GM10847 (cell line): ENCODE data around the gene SCART1.
"Not testable (repeated sequence)": the region's sequence is repeated elsewhere in the genome, so short reads cannot be mapped to it uniquely, and the experiment has no call there.

Experiments
- POLR2A ChIP-seq: IDR thresholded peaks from 2 replicates; pipeline ENCODE4 v1.6.1; 2011; ENCODE audit not compliant: insufficient read length; ENCODE audit errors: extremely low read depth

SCART1 gene

DNA sequence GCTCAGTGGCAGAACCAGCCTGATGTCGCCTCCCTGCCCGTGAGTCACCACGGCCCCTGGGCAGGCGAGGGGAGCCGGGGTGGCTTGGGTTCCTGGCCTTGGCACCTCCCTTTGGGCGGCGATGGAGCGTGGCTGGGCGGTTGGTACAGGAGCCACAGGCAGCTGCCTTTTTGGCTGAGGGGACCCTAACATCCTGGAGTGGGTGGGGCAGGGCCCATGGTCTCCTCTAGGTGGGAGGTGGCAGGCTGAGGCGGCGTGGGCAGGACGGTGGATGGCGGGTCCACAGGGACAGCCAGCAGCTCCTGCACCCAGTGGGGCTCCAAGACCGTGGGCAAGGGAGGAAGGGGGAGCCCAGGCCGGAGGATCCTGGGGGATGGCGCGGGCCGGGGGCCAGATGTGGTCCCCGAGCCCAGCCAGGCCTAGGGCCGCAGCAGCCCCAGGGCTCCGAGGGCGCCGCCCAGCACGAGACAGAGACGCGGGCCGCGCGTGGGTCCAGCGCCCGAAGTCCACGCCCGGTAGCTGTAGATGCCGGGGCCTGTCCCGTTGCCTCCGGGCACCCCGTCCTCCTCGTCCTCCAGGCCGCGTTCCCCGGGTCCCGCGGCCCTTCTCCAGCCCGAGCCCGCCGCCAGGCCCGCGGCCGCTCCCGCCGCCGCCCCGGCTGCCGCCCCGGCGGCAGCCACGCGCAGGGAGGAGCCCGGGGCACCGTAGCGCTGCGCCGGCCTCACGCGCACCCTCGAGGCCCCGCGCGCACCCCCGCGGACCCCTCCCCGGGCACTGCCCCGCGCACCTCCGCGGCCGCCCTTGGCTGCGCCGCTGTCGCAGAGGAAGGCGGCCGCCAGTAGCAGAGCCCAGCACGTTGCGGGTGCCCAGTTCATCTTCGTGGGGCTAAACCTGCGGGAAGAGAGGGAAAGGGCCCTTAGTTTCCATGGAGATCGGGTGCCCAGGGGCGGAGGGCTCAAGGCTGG, 30.7 kb upstream of the SCART1 start:
- no peak for TF ChIP-seq POLR2A

DNA sequence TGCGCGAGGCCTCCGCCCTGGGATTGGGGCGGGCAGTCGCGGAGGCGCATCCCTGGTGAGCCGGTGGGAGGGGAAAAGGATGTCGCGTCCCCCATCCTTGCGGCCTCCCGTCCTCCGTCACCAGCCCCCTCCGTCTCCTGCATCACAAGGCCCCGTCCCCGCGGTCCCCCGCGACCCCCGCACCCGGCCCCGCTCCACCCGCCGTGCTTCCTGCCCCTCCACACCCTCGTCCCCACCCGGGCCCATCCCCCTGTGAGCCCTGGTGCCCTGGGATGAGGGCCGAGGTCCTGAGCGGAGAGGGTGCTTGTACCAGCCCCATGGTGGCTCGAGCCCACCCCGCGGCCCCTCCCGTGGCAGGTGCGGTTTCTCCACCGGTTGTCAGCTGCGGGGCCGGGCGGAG, 29.1 kb upstream of the SCART1 start, which contains the start of gene SPRN:
TSS of gene SPRN (minus strand) at position 25 of the 400 bp plus-strand sequence. CDS start 944 bp downstream, outside the sequence.
- not testable (repeated sequence) for TF ChIP-seq POLR2A

DNA sequence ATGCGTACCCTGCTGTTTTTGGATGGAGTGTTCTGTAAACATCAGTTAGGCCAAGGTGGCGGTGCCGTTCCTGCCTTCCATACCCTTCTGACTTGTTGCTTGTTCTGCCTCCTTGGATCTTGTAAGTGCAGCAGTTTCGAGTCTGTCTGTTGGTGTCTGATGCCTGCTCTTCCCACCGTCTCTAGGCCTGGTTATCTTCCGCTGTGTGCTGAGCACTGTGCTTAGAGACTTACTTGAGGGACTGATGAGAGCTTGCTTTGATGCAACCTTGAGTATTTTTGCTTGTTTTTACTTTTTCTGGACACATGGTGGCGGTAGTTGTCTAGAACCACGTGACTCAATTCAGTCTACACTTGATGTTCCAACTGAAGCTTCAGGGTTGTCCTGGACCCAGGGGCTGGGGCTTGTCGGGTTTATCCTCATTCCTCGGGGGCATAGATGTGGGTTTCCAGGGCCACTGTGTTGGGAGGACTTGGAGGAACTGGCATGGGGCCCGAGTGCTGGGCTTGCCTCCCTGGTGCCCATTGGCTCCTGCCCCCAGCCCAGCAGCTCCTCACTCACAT, 15.0 kb upstream of the SCART1 start:
- TF ChIP-seq POLR2A: no peak

DNA sequence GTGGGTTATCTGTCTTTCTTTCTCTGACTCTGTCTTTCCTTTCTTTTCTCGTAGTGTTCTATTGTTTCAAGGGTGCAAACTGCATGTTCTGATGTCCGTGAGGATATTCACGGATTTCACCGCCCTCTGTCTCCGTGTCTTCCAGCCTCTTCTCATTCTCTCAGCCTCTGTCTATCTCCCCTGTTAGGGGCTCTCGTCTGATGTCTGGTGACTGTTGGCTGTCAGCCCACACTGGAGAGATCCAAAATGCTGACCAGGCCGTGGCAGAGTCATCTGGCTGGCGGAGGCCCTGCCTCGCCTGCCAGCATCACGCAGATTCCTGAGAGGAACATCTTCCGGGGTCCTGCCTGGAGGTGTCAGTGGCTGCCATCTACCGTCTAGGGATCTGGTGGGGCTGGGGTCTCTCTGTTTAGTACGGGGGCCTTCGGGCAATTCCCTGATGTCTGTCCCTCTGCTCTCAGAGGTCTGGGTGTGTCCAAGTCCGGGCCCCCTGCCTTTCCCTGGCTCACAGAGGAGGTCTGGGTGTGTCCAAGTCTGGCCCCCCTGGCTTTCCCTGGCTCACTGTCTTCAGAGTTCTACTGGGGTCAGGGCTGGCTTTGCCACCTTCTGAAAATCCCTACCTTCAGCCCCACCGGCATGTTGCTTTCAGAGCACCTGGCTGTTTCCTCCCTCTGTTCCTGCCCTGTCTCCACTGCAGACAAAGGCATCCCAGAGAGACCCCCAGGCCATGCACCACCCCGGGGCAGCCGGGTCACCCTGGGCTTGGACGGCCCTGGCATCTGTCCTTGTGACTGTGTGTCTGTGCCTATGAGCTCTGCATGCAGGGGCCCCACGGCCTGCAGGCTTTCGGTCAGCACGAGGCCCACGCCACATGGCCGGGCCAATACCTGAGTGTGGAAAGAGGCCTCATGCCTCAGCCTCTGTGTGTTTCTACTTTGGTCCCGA, 14.0 kb upstream of the SCART1 start:
- no peak for TF ChIP-seq POLR2A

DNA sequence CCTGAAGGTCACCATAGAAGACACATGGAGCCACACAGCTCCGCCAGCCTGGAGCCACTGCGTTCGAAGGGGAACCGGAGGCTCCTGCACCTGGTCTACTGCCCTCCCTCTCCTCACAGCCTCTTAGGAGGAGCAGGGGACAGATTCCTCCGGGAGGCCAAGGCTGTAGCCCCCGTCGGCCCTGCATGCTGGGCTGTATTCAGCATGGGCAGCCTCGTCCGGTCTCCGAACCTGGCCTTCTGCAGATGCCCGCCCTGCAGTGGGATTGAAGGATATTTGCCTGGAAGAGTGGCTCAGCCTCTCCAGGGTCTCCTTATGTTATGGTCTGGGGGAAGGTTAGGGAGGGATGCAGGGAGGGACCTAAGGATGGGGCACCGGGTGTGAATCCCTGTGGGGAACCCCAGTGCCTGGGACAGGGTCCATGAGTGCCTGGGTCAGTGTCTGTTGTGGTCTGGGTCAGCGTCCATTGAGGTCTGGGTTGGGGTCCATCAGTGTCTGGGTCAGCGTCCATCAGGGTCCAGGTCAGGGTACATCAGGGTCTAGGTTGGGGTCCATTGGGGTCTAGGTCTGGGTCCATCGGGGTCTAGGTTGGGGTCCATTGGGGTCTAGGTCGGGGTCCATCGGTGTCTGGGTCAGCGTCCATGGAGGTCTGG, 13.0 kb upstream of the SCART1 start:
- TF ChIP-seq POLR2A: no peak

DNA sequence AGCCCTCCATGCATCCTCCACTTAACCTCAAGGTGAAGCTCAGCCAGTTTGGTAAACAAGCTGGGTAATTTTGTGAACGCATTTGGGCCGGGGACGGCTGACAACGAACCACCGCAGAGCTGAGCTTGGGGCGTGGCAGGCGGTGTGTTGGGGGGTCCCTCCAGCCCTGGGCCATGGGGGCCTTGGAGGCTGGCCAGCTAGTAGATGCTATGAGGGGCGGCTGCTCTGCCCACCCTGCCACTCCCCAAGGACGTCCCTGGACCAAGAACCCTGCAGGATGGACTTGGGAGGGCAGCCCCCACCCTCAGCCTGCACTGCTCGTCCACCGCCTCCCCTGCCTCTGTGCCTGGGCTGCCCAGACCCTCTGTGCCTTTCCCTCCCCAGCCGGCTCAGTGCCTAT, 12.0 kb upstream of the SCART1 start:
- no peak for TF ChIP-seq POLR2A

DNA sequence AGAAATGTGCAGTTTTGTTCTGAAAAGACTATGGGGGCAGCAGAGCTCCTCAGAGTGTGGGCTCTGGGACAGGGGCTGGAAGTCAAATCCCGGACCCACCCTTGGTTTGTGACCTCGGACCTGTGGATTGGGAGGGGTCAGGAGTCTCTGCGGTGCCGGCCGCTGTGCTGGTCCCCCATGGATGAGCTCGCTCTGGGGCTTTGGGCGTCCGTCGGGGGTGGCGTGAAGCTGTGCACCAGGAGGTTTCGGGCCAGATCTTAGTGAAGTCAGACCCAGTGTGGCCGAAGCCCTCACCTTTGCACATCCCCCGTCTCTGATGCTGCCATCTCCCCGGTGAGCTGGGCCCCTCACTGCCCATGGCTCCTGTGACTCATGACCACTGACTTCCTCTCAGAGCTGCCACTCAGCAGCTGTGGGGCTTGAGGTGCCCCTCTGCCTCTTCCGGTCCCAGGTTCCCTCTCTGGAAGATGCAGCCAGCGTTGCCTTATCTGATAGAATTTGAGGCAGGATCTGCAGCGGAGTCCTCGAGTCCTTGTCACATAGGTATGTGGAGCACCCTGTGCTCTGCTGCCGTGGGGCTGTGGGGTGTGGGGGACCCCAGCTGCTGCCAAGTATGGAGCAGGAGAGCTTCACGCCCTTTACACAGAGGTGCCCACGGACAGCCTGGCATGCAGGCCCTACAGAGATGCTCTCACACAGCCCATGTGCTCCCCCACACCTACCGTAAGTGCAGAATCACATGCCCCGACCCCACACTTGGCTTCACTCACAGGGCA, 11.4 kb upstream of the SCART1 start:
- no peak for TF ChIP-seq POLR2A

DNA sequence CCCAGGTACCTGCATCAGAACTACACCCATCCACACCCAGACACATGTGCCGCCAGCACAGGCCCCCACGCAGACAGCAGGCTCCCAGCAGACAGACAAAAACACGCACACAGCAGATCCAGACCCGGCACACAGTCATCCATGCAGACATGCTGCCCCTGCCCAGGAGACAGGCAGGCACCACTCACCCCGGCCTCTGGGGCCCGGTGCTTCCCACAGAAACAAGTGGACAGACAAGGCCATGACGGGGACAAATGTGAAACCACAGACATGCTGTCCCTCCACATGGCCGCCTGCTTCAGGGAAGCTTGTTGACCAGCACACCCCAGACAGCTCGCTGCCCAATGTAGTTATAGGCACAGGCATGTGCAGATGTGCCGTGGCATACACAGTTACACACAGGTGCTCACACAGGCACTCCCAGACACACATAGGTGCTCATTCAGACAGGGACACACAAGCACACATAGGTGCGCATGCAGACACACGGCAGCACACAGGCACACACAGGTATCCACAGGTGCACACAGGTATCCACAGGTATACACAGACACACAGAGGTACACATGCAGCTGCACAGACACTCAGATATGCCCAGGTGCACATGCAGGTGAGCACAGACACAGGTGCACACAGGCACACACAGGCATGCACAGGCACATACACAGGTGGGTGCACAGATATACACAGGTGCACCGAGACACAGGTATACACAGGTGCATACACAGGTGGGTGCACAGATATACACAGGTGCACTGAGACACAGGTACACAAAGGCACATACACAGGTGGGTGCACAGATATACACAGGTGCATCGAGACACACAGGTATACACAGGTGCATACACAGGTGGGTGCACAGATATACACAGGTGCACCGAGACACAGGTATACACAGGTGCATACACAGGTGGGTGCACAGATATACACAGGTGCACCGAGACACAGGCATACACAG, 10.5 kb upstream of the SCART1 start:
- no peak for TF ChIP-seq POLR2A

DNA sequence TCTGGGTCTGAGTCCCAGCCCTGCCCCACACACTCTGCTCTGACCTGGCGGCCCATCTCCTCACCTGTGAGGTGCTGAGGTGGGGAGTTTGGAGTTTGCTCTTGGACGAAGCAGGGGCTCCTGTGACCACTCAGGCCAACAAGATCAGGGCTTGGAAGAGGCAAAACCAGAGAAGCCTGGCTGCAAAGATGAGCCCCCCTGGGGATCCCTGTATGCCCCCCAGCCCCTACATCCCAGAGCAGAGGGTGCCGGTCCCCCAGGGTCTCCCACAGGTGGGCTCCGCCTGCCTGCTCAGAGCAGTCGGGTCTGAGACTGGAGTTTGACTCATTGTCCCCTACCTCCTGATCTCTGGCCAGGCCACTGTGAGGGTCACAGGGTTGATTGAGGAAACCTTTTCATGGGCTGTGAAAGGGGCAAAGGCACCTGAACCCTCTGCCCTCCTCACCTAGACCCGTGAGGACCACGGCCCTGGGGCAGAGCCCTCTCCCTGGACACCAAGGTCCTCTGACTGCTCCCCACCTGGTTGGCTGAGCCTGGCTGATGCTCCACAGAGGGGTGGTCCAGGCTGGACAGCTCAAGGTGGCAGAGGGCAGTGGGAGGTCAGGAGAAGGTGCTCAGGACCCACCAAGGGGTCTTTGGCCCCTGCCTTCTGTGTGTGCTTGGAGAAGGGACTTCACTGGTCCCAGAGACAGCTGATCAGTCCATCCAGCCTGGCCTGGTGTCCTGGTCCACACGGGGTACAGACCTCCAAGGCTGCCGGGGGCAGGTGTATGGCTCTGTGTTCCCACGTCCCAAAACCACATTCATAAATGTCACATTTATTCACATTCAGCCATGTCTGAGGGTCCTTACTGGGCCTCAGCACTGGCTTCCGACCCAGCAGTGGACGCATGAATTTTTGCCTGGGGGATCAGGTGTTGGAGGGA, 9.1 kb upstream of the SCART1 start:
- no peak for TF ChIP-seq POLR2A

DNA sequence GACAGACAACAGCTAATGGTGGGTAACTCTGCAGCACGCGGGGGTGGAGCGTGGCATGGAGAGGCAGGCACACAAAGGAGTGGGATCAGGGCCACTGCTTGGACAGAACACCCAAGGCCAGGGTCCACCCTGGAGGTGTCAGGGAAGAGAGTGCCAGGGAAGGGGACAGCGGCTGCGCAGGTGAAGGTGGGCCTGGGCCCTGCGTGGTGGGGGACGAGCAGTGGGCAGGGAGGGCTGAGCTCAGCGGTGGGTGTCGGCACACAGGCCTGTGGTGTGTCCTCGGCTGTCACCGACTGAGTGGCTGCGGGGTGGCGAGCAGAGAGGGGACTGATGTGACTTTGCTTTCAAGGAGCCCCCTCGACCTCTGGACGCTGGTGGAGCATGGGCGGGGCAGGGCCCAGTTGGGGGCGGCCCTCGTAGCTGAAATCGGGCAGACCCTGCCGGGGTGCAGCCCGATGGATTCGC, 8.4 kb upstream of the SCART1 start:
- no peak for TF ChIP-seq POLR2A

DNA sequence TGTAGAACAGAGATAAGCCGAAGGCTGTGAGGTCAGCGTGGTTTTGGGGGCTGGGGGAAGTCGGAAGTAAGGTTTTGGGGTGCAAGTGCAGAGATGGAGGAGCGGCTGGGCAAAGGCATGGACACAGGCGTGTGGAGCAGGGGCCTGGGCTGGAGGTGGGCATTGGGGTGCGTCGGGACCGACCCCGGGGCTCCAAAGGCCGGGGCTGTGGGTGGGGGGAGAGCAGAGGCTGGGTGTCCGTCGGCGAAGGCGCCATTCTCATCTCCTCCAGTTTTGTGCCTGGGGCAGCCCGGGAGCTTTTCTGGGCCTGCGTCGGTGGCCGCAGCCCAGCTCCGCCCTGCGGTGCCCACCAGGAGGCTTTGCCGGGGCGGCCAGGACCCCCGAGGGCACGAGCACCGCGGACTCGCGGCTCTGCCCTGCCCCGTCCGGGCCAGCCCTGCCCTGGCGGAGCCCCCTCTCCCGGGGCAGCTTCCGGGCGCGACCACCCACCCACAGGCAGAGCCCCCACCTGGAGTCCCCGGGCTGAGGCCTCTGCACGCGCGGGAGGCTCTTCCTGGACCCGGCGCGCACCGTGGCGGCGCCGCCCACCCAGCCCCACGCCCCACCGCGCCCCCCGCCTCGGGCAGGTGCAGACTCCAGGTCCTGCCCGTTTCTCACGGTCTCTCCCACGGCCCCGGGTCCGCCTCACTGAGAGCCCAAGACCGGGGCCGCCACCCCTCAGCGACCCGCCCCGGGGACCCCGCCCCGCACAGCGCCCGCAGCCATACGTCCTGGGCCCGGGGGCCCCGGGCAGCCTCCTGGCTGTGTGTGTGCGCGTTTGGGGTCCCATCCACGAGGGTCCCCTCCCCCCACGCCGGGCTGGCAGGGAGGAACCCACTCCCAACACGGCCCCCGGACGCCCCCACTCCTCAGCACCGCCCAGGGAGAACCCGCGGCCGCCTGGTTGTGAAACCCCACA, 7.7 kb upstream of the SCART1 start:
- no peak for TF ChIP-seq POLR2A
